ENCODE results near the gene SNAPC2.

DNA sequence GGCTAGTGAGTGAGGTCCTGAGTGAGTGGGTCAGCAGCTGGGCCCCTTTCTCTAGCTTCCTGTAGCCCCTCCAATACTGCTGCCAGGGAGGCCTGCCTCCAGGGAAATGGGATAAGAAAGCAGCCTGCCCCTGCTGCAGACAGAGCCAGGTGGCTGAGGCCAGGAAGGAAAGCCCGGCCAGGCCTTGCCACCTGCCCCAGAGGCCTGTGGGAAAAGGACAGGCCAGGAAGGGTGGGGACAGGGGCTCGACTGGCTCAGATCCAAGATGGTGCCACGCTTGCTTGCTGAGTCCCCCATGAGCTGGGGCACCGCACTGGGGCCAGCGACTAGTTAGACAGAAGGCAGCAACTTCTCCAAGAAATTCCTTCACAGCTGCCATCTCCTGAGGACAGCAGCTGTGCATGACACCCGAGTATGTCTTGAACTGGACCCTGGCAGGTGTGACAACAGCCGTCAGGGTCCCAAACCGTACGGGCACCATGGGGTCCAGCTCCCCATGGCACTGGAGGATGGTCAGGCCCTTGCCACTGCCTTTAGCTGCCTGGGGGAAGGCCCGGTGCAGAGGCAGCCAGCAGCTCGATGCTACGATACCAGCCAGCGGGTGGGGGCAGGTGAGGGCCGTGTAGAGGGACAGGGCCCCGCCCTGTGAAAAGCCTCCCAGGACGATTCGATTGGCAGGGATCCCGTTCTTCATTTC lies 40.9 kb upstream of the SNAPC2 start:
- TF ChIP-seq EZH2 (IDR thresholded peaks at IDR 0.05; ENCODE audit: borderline replicate concordance, insufficient read depth, low read depth, low read length, poor library complexity, severe bottlenecking) = no peak
- TF ChIP-seq, protein P1, sequence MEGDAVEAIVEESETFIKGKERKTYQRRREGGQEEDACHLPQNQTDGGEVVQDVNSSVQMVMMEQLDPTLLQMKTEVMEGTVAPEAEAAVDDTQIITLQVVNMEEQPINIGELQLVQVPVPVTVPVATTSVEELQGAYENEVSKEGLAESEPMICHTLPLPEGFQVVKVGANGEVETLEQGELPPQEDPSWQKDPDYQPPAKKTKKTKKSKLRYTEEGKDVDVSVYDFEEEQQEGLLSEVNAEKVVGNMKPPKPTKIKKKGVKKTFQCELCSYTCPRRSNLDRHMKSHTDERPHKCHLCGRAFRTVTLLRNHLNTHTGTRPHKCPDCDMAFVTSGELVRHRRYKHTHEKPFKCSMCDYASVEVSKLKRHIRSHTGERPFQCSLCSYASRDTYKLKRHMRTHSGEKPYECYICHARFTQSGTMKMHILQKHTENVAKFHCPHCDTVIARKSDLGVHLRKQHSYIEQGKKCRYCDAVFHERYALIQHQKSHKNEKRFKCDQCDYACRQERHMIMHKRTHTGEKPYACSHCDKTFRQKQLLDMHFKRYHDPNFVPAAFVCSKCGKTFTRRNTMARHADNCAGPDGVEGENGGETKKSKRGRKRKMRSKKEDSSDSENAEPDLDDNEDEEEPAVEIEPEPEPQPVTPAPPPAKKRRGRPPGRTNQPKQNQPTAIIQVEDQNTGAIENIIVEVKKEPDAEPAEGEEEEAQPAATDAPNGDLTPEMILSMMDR (IDR thresholded peaks at IDR 0.05) = no peak
